ENCODE data around the gene SPRR3. TPM values are rescaled to one million over a fixed set of nuclear protein-coding genes. Genes with fewer than 3 reads are reported as not detected.
"Not testable (repeated sequence)": the region's sequence is repeated elsewhere in the genome, so short reads cannot be mapped to it uniquely, and the experiment has no call there.

The SPRR3 gene
- total RNA-seq, 1 donor from 2014 or later: not detected

DNA sequence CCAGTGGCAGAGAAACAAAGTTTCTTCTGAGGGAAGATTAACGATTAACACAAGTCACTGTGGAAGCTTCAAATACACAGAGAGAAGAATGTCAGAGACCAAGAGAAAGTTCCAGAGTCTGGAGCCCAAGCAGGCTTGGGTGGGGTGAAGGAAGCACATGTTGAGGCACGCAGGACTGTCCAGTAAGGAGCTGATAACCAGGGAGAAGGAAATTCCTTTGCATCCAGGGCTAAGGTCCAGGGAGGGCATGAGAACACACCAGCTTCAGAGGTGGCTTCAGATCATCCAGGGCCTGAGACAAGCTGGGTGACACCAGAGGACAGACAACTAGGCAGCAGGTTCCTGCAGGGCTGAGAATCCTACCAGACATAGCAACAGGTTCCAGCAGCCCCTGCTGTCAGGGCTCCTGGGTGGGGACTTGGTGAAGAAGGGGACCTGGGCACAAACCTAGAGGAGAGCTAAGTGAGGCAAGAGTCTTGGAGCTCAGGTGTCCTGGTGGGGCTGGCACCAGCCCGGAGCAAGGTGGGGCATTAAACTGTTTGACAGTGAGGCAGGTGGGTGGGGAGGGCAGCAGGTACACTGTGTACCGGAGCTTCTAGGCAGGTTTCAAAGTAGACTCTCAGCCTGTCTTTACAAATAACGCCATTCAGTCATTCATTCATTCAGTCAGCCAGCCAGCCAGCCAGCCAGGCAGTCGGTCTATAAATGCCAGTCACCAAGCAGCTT is 20.2 kb upstream of the SPRR3 start:
- ATAC-seq (ENCODE audit: poor library complexity) (no peak), DNase-seq (no peak)
- intact Hi-C loops (cut with DNase I): no loop called here

DNA sequence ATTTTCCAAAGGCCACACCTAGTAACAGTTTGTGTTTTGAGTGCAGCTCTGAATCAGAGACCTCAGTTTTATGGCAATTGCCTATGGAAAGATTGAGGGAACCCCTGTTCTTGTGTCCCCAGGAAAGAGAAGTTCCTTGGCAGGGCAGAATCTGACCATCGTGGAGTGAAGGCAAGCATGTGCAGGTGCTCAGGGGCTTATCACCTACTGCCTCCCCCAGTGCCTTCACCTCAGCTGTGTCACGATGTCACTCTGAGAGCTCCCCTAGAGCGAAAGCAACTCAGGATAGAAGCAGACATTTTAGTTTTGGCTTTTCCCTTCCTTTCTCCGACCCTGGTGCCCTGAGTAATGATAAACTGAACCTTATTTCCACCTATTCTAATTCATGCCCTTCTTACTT is 19.5 kb upstream of the SPRR3 start:
- intact Hi-C loops (cut with DNase I): no loop called here
- DNase-seq (no peak), ATAC-seq (ENCODE audit: poor library complexity) (no peak)

DNA sequence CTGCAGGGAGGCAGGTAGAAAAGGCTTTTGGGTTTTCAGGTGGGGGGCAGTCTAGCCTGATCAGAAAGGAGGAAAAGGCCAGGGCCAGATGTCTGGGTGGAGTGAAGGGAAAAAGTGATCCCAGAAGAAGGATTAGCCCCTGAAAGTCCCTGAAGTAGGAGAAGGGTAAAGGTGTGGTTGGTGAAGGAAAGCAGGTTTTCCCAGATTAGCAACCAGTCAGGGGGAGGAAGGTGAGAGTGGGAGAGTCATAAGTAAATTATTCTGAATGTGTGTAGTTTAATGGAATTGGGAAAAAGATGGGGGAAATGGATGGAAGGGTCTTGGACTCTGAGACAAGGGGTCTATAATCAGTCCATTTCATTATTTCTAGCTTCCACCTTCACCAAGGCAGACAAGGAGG is 18.3 kb upstream of the SPRR3 start:
- intact Hi-C loops (cut with DNase I): no loop called here
- ATAC-seq (ENCODE audit: poor library complexity): no peak

DNA sequence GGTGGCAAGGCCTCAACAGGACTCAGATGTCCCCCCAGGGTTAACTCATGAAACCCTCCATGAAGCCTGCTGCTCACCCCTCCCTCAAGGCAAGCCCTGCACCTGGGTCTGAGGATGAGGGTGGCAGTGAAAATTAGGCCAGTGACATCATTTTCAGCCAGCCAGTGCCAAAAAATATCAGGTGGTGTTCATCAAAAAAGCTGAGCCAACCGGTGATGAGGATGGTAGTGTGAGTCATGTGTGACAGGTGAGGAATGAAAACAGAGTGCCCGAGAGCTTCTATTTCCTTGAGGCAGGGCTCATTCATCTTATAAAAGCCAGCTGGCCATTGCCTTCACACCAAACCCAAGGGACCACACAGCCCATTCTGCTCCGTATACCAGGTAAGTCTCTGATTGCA is 17.8 kb upstream of the SPRR3 start, which contains the start of gene SPRR1A:
Gene SPRR1A (plus strand): TSS at position 339 of the 400 bp plus-strand sequence. CDS start 1,150 bp downstream, outside the sequence.
- ATAC-seq (ENCODE audit: poor library complexity) (no peak), DNase-seq (no peak)
- intact Hi-C loops (cut with DNase I): no loop called here

More for the DNA sequence above, 18.3 kb upstream of the SPRR3 start:
- no peak for DNase-seq

DNA sequence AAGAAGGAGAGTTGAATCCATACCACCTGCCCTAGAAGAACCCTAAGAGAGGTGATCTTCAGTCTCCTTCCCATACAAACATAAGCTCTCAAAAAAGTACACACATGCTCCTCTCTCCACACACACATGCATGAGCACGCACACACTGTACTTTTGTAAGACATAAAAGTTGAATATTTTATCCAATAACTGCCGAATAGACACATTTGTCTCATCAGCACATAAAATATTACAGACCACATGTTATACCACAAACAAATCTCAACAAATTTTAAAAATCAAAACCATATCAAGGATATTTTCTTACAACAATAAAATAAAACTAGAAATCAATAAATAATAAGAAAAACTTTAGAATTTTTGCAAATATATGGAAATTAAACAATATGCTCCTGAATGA is 15.0 kb upstream of the SPRR3 start:
- intact Hi-C loops (cut with DNase I): no loop called here
- DNase-seq: no peak
- ATAC-seq (ENCODE audit: poor library complexity): no peak

DNA sequence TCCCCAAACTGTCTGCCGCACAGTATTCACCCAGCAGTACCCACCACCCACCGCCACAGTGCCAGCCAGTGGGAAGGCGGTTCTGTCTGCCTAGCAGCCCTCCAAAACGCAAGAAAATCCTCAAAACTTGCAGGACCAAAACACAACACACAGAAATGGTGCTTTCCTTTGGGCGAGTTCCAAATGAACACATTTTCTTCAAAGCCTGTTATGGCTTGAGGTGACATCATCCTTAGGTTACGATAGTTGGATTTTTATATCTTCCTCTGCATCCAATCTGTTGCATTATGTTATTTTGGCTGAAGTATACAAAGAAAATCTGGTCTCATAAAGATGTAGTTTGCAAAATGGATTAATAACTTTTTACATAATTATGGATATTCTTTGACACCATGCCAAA is 8.4 kb upstream of the SPRR3 start:
- intact Hi-C loops (cut with DNase I): no loop called here

DNA sequence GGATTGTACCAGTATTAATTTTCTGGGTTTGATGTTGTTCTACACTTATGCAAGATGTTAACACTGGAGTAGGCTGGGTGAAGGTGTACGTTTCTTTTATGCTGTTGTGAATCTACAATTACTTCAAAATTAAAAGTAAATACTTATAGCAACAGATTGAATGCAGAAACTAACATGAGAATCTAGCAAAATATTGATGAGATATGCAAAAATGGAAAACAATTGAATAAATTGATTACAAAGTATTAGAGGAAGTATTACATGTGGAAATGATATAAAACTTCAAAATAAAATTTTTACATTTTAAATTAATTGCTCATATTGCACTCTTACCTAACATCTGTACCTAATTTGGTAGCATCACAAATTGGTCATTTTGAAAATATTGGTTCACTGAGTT is 5.7 kb upstream of the SPRR3 start:
- intact Hi-C loops (cut with DNase I): no loop called here
- DNase-seq (no peak), ATAC-seq (ENCODE audit: poor library complexity) (no peak)

More for the DNA sequence above, 8.4 kb upstream of the SPRR3 start:
- ATAC-seq (ENCODE audit: poor library complexity) (no peak), DNase-seq (no peak)

DNA sequence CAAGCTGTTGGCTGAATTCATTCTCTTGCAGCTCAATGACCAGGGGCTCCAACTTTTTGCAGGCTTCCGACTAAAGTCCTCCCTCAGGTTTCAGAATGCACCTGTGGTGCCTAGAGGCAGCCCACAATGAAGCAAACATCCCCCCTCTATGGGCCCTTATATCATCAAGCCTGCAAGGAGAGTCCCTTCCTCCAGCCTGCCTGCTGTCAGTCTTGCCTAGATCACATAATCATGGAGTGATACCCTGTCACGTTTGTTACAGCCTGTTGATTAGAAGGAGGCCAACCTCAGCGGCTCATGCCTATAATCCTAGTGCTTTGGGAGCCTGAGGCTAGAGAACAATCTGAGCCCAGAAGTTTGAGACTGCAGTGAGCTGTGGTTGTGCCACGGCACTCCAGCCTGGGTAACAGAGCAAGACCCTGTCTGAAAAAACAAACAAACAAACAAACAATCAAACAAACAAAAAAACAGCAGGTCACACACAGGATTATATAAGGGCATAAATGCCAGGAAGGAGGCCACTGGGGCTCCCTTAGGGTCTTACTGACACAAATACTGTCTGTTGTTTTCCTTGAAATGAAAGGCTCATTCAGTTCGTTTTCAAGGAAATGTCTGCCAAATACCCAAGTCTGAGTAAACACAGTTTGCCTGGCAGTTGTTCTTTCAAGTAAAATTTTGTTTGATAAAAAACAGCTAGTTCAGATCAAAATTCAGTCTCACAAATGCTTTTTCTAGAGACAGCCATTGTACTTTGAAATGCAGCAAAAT is 4.7 kb upstream of the SPRR3 start:
- DNase-seq (no peak), ATAC-seq (ENCODE audit: poor library complexity) (no peak)
- intact Hi-C loops (cut with DNase I): no loop called here

DNA sequence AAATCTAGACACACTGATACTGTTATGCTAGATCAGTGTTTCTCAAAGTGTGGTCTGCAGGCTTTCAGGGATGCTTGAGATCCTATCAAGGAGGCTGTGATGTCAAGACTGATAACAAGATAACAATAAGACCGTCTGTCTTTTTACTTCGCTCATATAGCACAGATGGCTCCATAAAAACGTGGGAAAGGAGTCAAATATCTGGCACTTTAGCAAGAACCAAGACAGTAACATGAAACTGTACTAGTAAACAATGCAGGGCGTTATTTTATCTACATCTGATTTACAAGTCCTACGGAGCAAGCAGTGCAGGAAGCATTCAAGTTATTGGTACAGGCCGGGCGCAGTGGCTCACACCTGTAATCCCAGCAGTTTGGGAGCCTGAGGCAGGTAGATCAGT is 3.6 kb upstream of the SPRR3 start:
- DNase-seq (no peak), ATAC-seq (ENCODE audit: poor library complexity) (no peak)
- intact Hi-C loops (cut with DNase I): no loop called here

DNA sequence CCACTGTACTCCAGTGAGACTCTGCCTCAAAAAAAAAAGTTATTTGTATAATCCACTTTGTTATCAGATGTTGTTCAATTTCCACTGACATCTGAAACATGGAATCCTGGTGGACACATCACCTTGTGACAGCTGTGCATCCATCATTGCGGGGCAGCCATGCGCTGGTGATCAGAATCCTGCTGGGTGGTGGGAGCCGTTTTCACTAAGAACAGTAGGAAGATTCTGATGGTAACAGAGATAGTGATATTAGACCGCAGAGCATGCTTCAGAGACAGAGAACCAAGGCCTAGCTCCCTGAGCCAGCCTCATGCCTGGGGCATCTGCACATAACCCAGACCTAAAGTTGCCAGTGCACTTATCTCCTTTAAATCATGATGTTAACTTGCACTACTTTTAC is 3.1 kb upstream of the SPRR3 start:
- intact Hi-C loops (cut with DNase I): no loop called here
- no peak for ATAC-seq (ENCODE audit: poor library complexity)
- DNase-seq: no peak

DNA sequence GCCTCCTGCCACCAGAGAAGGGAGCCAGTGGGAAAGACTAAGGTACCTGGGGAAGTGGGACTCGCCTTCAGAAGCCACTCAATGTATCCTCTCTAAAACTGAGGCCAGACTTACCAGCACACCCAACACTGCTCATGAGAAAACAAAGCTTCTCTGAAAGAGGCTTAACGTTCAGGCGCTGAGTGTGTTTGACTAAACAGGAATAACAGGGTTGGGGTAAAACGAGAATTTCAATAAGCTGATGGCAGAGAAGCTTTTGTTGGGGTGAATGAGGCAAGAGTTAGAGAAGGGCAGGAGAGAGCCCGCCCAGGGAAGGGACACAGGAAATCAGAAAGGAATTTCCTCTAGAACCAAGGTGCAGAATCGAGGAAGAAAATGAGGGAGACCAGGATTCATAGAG is 1.7 kb upstream of the SPRR3 start:
- intact Hi-C loops (cut with DNase I): no loop called here
- no peak for ATAC-seq (ENCODE audit: poor library complexity)
- no peak for DNase-seq

DNA sequence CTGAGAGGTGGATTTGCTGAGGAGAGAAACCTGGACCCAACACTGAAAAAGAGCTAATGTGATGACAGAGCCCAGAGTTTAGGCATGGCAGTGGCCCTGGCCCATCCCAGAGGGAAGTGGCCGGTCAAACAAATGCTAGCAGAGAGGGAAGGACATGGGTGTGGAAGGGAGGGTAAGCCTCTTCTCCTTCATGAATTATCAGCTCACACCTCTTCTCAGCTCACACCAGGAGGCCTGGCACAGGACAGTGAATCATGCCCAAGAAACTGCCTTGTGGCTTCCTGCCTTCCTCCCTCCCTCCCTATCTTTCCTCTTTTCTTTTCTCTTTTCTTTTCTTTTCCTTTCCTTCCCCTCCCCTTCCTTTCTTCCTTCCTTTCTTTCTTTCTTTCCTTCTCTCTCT is 1.3 kb upstream of the SPRR3 start:
- ATAC-seq (ENCODE audit: poor library complexity): no peak
- intact Hi-C loops (cut with DNase I): no loop called here
- no peak for DNase-seq

DNA sequence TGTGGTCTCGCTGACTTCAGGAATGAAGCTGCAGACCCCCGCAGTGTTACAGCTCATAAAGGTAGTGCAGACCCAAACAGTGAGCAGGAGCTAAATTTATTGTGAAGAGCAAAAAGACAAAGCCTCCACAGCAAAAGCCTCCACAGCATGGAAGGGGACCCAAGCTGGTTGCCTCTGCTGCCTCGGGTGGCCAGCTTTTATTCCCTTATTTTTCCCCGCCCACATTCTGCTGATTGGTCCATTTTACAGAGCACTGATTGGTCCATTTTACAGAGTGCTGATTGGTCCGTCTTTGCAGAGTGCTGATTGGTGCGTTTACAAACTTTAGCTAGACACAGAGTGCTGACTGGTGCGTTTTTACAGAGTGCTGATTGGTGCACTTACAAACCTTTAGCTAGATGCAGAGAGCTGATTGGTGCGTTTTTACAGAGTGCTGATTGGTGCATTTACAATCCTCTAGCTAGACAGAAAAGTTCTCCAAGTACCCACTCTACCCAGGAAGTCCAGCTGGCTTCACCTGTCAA is 9.7 kb downstream of the SPRR3 start:
- ATAC-seq (ENCODE audit: poor library complexity); DNase-seq; intact Hi-C loops (cut with DNase I): not testable (repeated sequence)

DNA sequence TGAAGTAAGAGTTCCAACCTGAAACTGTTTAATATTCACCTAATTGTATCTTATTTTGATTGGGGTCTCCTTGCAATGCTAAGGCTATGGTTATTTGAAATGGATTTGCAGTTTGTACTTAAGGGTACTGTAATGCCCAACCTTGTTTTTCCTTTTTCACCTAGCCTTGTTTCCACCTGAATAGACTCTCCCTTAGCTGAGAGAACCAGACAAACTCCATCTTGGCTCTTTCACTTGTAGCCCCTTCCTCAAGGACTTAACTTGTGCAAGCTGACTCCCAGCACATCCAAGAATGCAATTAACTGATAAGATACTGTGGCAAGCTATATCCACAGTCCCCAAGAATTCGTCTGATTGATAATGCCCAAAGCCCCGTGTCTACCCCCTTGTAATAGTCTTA is 20.3 kb downstream of the SPRR3 start:
- DNase-seq; intact Hi-C loops (cut with DNase I); ATAC-seq (ENCODE audit: poor library complexity): not testable (repeated sequence)

DNA sequence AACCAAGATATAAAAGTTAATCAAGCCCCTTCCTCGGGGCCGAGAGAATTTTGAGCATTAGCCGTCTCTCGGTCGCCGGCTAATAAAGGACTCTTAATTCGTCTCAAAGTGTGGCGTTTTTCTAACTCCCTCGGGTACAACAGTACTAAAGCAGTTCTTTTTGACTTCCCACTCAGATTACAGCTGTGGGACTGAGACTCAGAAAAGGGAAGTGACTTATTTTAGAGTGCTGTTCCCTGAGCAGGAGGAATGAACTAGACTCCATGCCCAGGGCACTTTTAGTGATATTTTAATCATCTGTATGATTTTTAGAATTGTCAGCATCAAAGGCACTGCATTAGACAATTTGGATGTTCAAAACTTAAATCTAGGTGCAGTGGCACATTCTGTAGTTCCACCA is 20.8 kb downstream of the SPRR3 start:
- intact Hi-C loops (cut with DNase I); DNase-seq; ATAC-seq (ENCODE audit: poor library complexity): not testable (repeated sequence)

DNA sequence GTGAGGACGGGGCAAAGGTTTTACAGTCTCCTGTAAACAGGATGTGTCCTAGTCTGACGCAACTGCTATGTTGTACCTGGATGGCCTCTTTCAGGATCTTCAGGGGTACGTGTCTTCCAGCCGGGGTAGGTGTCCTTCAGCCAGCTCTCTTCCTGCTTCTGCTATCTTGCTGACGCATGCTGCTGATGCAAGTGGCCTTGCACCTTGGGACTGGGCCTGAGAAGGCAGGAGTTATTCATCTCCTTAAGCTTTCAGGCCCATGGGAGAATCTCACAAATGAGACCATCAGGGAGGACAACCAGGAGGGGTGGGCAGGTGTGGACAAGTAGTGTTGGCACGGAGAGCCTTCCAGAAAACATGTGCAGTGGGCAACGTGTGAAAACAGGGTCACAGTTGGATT is 21.6 kb downstream of the SPRR3 start:
- intact Hi-C loops (cut with DNase I): no loop called here
- ATAC-seq (ENCODE audit: poor library complexity): no peak
- DNase-seq: no peak

DNA sequence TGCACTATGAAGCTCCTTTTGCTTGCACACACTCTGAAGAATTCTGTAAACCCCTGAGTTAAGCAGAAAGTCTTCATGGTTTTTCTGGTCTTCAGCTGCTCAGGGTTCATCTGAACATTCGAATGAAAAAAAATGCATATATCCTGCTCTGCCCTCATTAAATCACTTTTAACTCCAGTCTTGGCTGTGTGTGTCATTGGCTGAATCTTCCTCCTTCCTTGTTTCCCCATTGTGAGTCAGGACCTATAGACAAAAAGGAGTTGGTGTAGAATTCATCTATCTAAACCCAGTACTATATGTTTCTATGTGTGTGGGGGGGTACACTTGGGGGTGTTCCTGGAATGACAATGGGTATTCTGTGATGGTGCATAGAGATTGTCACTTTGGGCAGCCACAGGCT is 22.9 kb downstream of the SPRR3 start:
- intact Hi-C loops (cut with DNase I): no loop called here
- DNase-seq (no peak), ATAC-seq (ENCODE audit: poor library complexity) (no peak)

DNA sequence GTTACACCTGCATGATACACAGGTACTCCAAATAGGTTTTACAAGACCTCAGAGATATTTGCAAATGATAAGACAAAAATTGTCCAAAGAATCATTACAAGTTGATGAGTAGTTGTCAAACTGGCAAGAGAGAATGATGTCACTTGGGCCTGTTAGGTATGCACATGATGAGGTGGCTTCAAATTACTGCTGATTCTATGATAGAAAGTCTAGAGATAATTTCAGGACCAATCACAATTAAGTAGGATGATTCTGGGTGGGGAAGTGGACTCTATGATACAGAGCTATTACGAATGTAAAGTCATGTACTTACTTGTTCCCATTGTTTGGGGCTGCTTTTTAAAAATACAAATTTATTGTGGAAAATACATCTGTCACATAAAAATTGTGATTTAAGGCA is 24.2 kb downstream of the SPRR3 start:
- DNase-seq: no peak
- intact Hi-C loops (cut with DNase I): no loop called here
- no peak for ATAC-seq (ENCODE audit: poor library complexity)

DNA sequence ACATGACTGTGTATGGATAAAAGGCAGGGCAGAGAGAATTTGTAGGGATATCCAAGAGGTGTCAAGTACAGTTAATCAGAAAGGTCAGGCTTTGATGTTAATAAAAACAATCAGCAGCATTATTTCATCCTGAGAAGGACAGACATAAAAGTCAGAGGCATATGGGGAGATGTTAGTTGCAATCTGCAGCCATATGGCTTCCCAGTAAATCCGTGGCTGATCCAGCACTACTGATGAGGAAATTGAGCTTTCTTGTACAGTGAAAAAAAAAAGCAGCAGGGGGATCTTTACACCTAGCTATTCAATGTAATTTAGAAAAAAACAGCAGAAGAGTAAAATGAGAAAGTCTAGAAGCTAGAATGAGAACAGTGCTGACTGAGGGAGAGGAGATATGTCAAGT is 27.2 kb downstream of the SPRR3 start:
- intact Hi-C loops (cut with DNase I): no loop called here
- no peak for DNase-seq
- ATAC-seq (ENCODE audit: poor library complexity): no peak

DNA sequence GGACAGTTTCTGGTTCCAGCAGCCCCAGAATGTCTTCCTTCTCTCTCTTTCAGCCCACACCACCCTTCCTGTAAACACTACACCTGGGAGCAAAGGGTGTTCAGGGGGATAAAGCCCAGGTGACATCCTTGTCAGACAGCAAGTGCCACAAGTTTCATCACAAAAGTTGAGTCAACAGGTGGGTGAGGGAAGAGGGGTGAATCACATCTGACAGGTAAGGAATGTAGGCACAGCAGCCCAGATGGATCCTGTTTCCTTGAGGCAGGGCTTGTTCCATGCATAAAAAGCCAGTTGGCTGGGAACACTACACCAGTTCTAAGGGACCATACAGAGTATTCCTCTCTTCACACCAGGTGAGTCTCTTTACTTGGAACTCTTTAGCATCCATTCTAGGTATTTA is 29.3 kb downstream of the SPRR3 start, which contains the start of gene SPRR1B:
Gene SPRR1B (plus strand): TSS at position 309 of the 400 bp plus-strand sequence. CDS start 1,143 bp downstream, outside the sequence.
- DNase-seq (no peak), ATAC-seq (ENCODE audit: poor library complexity) (no peak)
- intact Hi-C loops (cut with DNase I): no loop called here
